Smooth muscle cell of the coronary artery (primary cell): ENCODE measurements around the gene POU2AF3. TPM values are rescaled to one million over a fixed set of nuclear protein-coding genes. Genes with fewer than 3 reads are reported as not detected.

ENCODE experiments used
- total RNA-seq: library from RNA; depleted of rRNA; stranded (reverse); fragments of >200 nt; gene quantifications from 2 replicates; pipeline ENCODE4 v1.2.3, GENCODE V29; 2014; ENCODE audit warnings: low replicate concordance

The POU2AF3 gene
- not detected in 2 replicates for total RNA-seq

GRCh38 chr11:111298413-111299100, at the start of gene POU2AF3:
TSS of gene POU2AF3 (plus strand) at chr11:111298546. CDS start at chr11:111298582, 36 bp downstream.

Other genes starting within 250 kb of the POU2AF3 start
- not detected in 2 replicates for gene POU2AF2, start 52.8 kb upstream of the POU2AF3 start, total RNA-seq
- gene POU2AF1, start 80.7 kb downstream of the POU2AF3 start, total RNA-seq, result not detected in 2 replicates
- gene BTG4, start 213.8 kb downstream of the POU2AF3 start, total RNA-seq, result not detected in 2 replicates
- not detected in 2 replicates for gene HOATZ, start 216.2 kb downstream of the POU2AF3 start, total RNA-seq
- 6.5 and 61.4 TPM in 2 replicates for gene LAYN, start 242.2 kb downstream of the POU2AF3 start, total RNA-seq